Activated B cell treated with CpG ODN at 0.5 μM for 24 hours (primary cell): Measurements from ENCODE around the gene NEK2. TPM values are rescaled to one million over a fixed set of nuclear protein-coding genes. Genes with fewer than 3 reads are reported as not detected.

Experiments used
- ATAC-seq: fragments of 200-7000 bp; cut with Tn5 transposase; one replicate; pipeline ENCODE4 v1.10.0; 2021; ENCODE audit warnings: low read depth, mild to moderate bottlenecking, moderate library complexity
- CTCF ChIA-PET: fragments of 350-600 bp; sonication (Branson Sonifier 250); formaldehyde crosslinking; loops from one replicate; lab custom pipeline; 2021; ENCODE audit warnings: antibody characterized with exemption; lab: Charles Lee
- POLR2A ChIA-PET: fragments of 350-600 bp; sonication (Branson Sonifier 250); formaldehyde crosslinking; loops from one replicate; lab custom pipeline; 2021; ENCODE audit warnings: antibody characterized with exemption; lab: Charles Lee
- DNase-seq: peaks from one replicate; pipeline ENCODE4 v3.0.0; 2022
- H3K27ac Mint-ChIP-seq: one replicate; pipeline ENCODE4 v1.8.0; 2020; ENCODE audit warnings: mixed read lengths
- H3K27me3 Mint-ChIP-seq: one replicate; pipeline ENCODE4 v1.8.0; 2021; ENCODE audit warnings: mixed read lengths
- H3K36me3 Mint-ChIP-seq: one replicate; pipeline ENCODE4 v1.8.0; 2021; ENCODE audit warnings: low read depth, mixed read lengths
- H3K4me1 Mint-ChIP-seq: one replicate; pipeline ENCODE4 v1.8.0; 2021; ENCODE audit warnings: mixed read lengths
- H3K4me3 Mint-ChIP-seq: one replicate; pipeline ENCODE4 v1.8.0; 2020; ENCODE audit warnings: mild to moderate bottlenecking, mixed read lengths
- H3K9me3 Mint-ChIP-seq: one replicate; pipeline ENCODE4 v1.8.0; 2020; ENCODE audit warnings: mixed read lengths
- CTCF ChIP-seq: fragments of 200-600 bp; IDR thresholded peaks from one replicate; pipeline ENCODE4 v1.8.0; 2022; ENCODE audit warnings: antibody characterized with exemption, mild to moderate bottlenecking
- intact Hi-C: fragments of 100-400 bp; cut with micrococcal nuclease; formaldehyde crosslinking; loops from one replicate; pipeline ENCODE4 v1.15.1; 2024
- total RNA-seq: library from RNA; stranded (reverse); gene quantifications from 2 replicates; pipeline ENCODE4 v1.2.3, GENCODE V29; 2022

The NEK2 gene
- total RNA-seq, 1 donor from 2014 or later: 0.35 TPM

GRCh38 chr1:211634461-211634860 is 41.0 kb downstream of the NEK2 start:
- no peak for DNase-seq
- H3K4me3 Mint-ChIP-seq: no peak overlapping the region
- H3K27me3 Mint-ChIP-seq: peaks cover 10% of the 10 kb centered on the region
- intact Hi-C loops: no loop called here
- POLR2A ChIA-PET: no interaction called here
- no peaks in the 10 kb centered on the region for H3K4me1 Mint-ChIP-seq
- H3K36me3 Mint-ChIP-seq: no peaks in the 10 kb centered on the region
- H3K9me3 Mint-ChIP-seq: no peaks in the 10 kb centered on the region
- no peak for TF ChIP-seq CTCF
- CTCF ChIA-PET: no interaction called here
- H3K27ac Mint-ChIP-seq: no peak overlapping the region
- ATAC-seq: no peak

- ChIA-PET CTCF (no interaction called here), POLR2A (no interaction called here)
- Mint-ChIP-seq H3K27ac (no peak overlapping the region), H3K4me1 (no peaks in the 10 kb centered on the region), H3K36me3 (no peaks in the 10 kb centered on the region), H3K9me3 (no peaks in the 10 kb centered on the region), H3K4me3 (no peak overlapping the region), H3K27me3 (peaks cover 10% of the 10 kb centered on the region)
- no peak for ATAC-seq
- intact Hi-C loops: no loop called here
- no peak for DNase-seq
- no peak for TF ChIP-seq CTCF
Measured at GRCh38 chr1:211633524-211633846, 41.9 kb downstream of the NEK2 start.

- intact Hi-C loops: no loop called here
- TF ChIP-seq CTCF: no peak
- ChIA-PET CTCF (no interaction called here), POLR2A (no interaction called here)
- Mint-ChIP-seq H3K4me3 (no peak overlapping the region), H3K4me1 (no peaks in the 10 kb centered on the region), H3K27ac (no peak overlapping the region), H3K36me3 (no peaks in the 10 kb centered on the region), H3K27me3 (peaks cover 10% of the 10 kb centered on the region), H3K9me3 (no peaks in the 10 kb centered on the region)
- no peak for DNase-seq
- ATAC-seq: no peak
Measured at GRCh38 chr1:211632808-211633523, 42.5 kb downstream of the NEK2 start.

GRCh38 chr1:211632117-211632807 is 43.2 kb downstream of the NEK2 start:
- no peak for ATAC-seq
- ChIA-PET POLR2A (no interaction called here), CTCF (no interaction called here)
- Mint-ChIP-seq H3K27me3 (peaks cover 11% of the 10 kb centered on the region), H3K36me3 (no peaks in the 10 kb centered on the region), H3K27ac (no peak overlapping the region), H3K4me3 (no peak overlapping the region), H3K4me1 (no peaks in the 10 kb centered on the region), H3K9me3 (no peaks in the 10 kb centered on the region)
- TF ChIP-seq CTCF: no peak
- intact Hi-C loops: no loop called here
- DNase-seq: no peak

GRCh38 chr1:211631168-211631567 is 44.3 kb downstream of the NEK2 start:
- ATAC-seq (no peak), DNase-seq (no peak)
- no peaks in the 10 kb centered on the region for H3K36me3 Mint-ChIP-seq
- no peak overlapping the region for H3K27ac Mint-ChIP-seq
- CTCF ChIA-PET: no interaction called here
- peaks cover 13% of the 10 kb centered on the region for H3K27me3 Mint-ChIP-seq
- H3K4me1 Mint-ChIP-seq: no peaks in the 10 kb centered on the region
- intact Hi-C loops: no loop called here
- no peak overlapping the region for H3K4me3 Mint-ChIP-seq
- no peaks in the 10 kb centered on the region for H3K9me3 Mint-ChIP-seq
- POLR2A ChIA-PET: no interaction called here
- no peak for TF ChIP-seq CTCF
